Neural crest cell (in vitro differentiated cells): ENCODE data around the gene JAML. TPM values are rescaled to one million over a fixed set of nuclear protein-coding genes. Genes with fewer than 3 reads are reported as not detected.
A peak's percentile ranks its signal among the peaks of the same experiment; 100 is the strongest.

ENCODE experiments used
- DNase-seq: peaks from one replicate; pipeline ENCODE4 v3.0.0; 2021; ENCODE audit warnings: low read depth, mixed read lengths, low spot score
- H3K27ac Mint-ChIP-seq: one replicate; pipeline ENCODE4 v1.8.0; 2021; ENCODE audit warnings: mild to moderate bottlenecking, mixed read lengths; ENCODE audit not compliant: unreplicated experiment
- H3K27me3 Mint-ChIP-seq: 2 replicates; pipeline ENCODE4 v1.8.0; 2021; ENCODE audit warnings: low read depth, mild to moderate bottlenecking, mixed read lengths
- H3K36me3 Mint-ChIP-seq: 2 replicates; pipeline ENCODE4 v1.8.0; 2021; ENCODE audit warnings: low read depth, mild to moderate bottlenecking, mixed read lengths
- H3K4me1 Mint-ChIP-seq: 2 replicates; pipeline ENCODE4 v1.8.0; 2021; ENCODE audit warnings: mixed read lengths
- H3K4me3 Mint-ChIP-seq: one replicate; pipeline ENCODE4 v1.8.0; 2021; ENCODE audit warnings: mild to moderate bottlenecking, mixed read lengths
- H3K9me3 Mint-ChIP-seq: 2 replicates; pipeline ENCODE4 v1.8.0; 2021; ENCODE audit warnings: mixed read lengths
- CTCF ChIP-seq: fragments of 200-600 bp; sonication (generic); conservative IDR thresholded peaks from 2 replicates; pipeline ENCODE4 v1.5.0; 2021; ENCODE audit warnings: antibody characterized with exemption, mild to moderate bottlenecking
- total RNA-seq: library from RNA; stranded (reverse); gene quantifications from 2 replicates; pipeline ENCODE4 v1.2.1, GENCODE V29; 2021

The JAML gene
- total RNA-seq, 1 donor from 2014 or later, result not detected

- Mint-ChIP-seq H3K27me3 (peaks cover 99% of the 10 kb centered on the region), H3K36me3 (no peaks in the 10 kb centered on the region), H3K4me1 (peaks cover 9% of the 10 kb centered on the region), H3K9me3 (no peaks in the 10 kb centered on the region), H3K4me3 (peak overlapping the region; percentile 86), H3K27ac (no peak overlapping the region)
- no peak for TF ChIP-seq CTCF
- no peak for DNase-seq
Measured at GRCh38 chr11:118154641-118155040, 70.2 kb downstream of the JAML start.

- TF ChIP-seq CTCF, result no peak
- Mint-ChIP-seq H3K27ac (no peak overlapping the region), H3K4me3 (peak overlapping the region; percentile 86), H3K36me3 (no peaks in the 10 kb centered on the region), H3K9me3 (no peaks in the 10 kb centered on the region), H3K4me1 (peaks cover 9% of the 10 kb centered on the region), H3K27me3 (peaks cover 99% of the 10 kb centered on the region)
- no peak for DNase-seq
Measured at GRCh38 chr11:118153976-118154375, 70.8 kb downstream of the JAML start.

- H3K27me3 Mint-ChIP-seq, result peaks cover 99% of the 10 kb centered on the region
- H3K9me3 Mint-ChIP-seq, result no peaks in the 10 kb centered on the region
- H3K4me1 Mint-ChIP-seq, result peaks cover 9% of the 10 kb centered on the region
- no peak for DNase-seq
- H3K36me3 Mint-ChIP-seq, result no peaks in the 10 kb centered on the region
- H3K27ac Mint-ChIP-seq, result no peak overlapping the region
- H3K4me3 Mint-ChIP-seq, result peak overlapping the region; percentile 86
- no peak for TF ChIP-seq CTCF
Measured at GRCh38 chr11:118153516-118153915, 71.3 kb downstream of the JAML start.

GRCh38 chr11:118152552-118153471 is 72.0 kb downstream of the JAML start, which contains the start of gene SCN4B:
TSS of gene SCN4B (minus strand) at chr11:118152823. CDS start at chr11:118152673, 150 bp downstream.
- peak; percentile 61 for DNase-seq
- Mint-ChIP-seq H3K4me1 (peaks cover 9% of the 10 kb centered on the region), H3K36me3 (no peaks in the 10 kb centered on the region), H3K27ac (no peak within 1 kb of the TSS), H3K27me3 (peaks cover 99% of the 10 kb centered on the region), H3K9me3 (no peaks in the 10 kb centered on the region), H3K4me3 (peak within 1 kb of the TSS; percentile 86)
- TF ChIP-seq CTCF, result no peak

GRCh38 chr11:118152020-118152551 is 72.7 kb downstream of the JAML start:
- Mint-ChIP-seq H3K4me1 (peaks cover 14% of the 10 kb centered on the region), H3K9me3 (no peaks in the 10 kb centered on the region), H3K27ac (no peak overlapping the region), H3K27me3 (peaks cover 99% of the 10 kb centered on the region), H3K4me3 (peak overlapping the region; percentile 81), H3K36me3 (no peaks in the 10 kb centered on the region)
- TF ChIP-seq CTCF, result no peak
- no peak for DNase-seq
